DMS114 treated with DMSO at 0.1 percent for 48 hours (cell line): Measurements from ENCODE around the gene BLID.

Source experiments
- DNase-seq: peaks from one replicate; lab custom pipeline; 2025; ENCODE audit not compliant: unreplicated experiment; lab: John Stamatoyannopoulos, UW

Gene BLID

DNA sequence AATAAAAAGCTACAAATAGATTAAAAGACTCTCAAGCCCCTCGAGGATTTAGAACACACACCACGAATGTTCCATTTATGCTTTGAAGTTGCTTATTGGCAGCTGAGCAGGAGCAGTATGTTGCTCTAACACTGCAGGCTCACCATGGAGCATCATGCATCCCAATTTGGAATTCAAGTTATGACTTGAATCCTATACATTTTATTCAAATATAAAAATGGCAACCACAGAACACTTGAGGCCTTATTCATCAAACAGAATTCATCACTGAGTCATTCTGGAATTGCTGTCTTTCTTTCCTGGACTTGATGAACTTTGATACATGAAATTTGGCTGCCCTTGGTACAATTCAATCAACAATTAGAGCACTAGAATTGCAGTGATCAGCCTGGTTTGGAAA, 24.5 kb upstream of the BLID start:
- no peak for DNase-seq

- DNase-seq = no peak
These were observed 23.5 kb upstream of the BLID start for GRCh38 chr11:122139595-122139866.

GRCh38 chr11:122138744-122139594, 23.0 kb upstream of the BLID start:
- no peak for DNase-seq

DNA sequence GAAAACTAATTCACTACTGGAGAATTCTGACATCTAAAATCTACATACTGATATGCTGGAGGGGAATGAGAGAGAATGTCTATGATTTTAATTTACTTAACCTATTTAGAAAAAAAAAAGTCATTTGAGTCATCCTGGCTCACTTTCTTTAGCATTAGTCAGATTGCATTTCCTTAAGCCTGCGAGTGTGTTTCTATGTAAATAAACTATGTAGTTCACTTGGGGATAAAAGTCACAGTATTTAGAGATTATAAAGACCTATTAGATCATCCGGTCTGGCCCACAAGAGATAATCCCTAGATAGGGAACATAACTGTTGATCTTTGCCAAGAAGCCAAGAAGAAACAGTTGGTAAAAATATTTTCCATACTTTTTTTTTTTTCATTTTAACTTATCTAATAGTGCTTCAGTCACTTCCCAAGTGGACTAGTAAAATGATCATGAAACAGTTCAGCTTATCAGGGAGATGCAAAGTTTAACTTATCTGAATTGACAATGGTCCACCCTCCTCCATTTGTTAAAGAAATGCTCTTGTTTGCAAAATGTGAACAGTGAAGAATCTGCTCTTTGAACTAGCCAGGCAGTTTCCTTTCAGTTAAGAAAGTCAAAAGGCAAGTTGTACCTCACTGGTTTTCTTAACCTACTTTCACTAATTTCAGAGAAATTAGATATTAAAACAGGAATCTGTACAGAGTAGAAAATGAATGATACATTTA, 21.2 kb upstream of the BLID start:
- no peak for DNase-seq

DNA sequence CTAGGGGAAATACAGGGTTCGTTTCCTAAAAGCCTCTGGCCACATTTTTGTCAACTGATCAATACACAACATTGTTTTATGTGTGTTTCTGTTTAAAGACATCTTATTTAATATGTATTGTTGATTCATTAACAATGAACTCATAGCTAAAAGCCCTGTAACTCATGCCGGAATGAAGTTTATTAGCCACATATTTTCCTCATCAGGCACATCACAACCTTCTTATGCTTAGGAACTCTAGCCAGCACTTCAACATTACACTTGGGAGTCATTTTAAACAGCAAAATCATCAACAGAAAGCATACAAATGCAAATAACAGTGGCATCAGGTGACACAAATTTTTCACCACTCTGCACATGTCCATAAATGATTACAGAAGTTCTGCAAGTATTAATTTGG, 15.1 kb upstream of the BLID start:
- DNase-seq = no peak

DNA sequence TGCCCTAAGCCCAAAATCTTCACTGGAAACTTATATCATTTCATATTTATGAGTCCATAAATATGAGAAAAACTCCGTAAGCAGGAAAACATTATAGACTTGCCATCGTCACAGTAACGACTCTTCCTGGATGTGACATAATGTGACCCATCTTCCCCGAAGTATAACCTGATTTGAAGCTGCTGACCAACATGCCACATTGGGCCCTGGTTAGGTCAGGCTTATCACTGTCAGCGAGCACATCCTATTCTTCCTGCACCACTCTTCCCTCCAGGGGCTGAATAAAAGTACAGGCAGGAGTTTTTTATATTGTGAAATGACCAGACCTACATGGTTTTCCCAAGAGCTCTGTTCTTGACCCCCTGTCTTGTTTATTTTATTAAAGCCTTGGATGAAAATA, 12.1 kb upstream of the BLID start:
- no peak for DNase-seq

GRCh38 chr11:122127020-122127419, 11.0 kb upstream of the BLID start:
- no peak for DNase-seq

GRCh38 chr11:122126024-122126688, 10.1 kb upstream of the BLID start:
- DNase-seq = no peak

GRCh38 chr11:122123263-122123929, 7.4 kb upstream of the BLID start:
- DNase-seq = no peak

DNA sequence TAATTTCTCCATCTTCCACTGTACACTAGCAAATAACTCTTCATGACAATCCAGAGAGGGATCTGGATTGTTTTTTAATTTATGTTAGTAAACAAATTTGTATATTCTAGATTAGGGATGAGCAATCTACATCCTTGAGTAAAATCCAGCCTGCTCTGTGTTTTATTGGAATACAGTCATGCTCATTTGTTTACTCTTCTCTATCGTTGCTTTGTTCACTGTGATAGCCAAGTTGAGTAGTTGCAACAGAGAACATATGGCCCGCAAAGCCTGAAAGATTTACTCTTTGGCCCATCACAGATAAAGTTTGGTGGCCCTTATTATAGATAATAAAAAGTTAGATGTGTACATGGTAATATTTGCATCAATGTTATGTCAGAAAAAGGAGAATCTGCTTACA, 6.2 kb upstream of the BLID start:
- DNase-seq = no peak

GRCh38 chr11:122120096-122120495, 4.1 kb upstream of the BLID start:
- DNase-seq = no peak

DNA sequence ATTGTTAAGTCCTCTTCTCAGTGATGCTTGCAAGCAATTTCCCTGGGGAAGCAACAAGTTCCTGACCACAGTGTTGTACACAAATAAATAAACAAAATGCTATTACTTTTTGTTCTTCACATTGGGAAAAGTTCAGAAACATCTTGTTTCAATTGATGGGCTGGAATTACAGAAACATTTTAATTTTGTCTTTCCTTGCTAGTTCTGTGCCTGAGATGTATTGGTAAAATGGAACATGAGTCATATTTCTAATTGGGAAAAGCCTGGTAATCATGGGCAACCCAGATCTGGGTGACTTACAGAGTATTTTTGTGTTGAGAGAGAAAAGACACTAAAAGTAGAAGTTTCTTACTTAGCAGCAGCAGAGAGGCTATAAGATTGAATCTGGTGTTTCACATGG, 576 bp upstream of the BLID start:
- no peak for DNase-seq

GRCh38 chr11:122114976-122115375, 1.0 kb downstream of the BLID start:
- DNase-seq = no peak

DNA sequence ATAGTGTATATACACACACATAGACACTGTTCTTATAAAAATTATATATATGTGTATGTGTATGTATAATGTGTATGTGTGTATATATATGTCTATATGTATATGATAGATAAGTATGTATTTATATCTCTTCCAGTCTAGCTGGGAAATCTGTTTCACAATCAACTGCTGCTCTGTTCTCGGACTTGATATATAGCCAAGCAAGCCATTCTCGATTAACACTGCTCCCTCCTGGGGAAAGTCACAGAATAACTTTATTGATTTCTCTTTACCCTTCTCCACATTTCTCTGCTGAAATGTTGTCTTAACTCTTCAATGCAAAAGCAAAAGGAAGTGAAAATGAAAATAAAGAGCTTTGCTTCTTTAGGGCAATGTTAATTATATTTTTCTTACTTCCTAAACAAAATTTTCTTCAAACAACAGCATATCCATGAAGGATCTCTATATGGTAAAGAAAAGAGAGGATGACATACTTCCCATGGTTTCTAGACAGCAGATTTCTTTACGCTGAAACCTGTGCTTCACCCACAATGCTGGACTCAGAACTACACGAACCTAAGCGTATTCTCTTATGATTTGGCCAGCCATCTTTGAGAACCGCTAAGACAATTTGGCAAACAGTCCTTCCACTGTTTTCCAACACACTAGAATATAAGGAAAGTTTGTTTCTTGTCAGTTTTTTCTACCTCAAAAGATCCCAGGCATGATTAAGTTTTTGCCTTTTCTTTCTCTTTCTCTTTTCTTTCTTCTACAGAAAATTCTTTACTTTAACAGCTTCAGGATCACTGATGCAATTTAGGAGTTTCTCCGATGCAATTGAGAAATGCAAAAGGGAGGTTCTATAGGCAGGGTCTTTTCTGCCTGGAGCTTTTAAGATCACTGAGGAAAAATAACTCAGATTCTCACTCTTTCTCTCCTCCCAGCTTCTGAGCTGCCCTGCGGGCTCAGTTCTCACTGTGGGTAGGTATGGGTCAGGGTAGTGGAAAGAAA, 1.9 kb downstream of the BLID start:
- no peak for DNase-seq

DNA sequence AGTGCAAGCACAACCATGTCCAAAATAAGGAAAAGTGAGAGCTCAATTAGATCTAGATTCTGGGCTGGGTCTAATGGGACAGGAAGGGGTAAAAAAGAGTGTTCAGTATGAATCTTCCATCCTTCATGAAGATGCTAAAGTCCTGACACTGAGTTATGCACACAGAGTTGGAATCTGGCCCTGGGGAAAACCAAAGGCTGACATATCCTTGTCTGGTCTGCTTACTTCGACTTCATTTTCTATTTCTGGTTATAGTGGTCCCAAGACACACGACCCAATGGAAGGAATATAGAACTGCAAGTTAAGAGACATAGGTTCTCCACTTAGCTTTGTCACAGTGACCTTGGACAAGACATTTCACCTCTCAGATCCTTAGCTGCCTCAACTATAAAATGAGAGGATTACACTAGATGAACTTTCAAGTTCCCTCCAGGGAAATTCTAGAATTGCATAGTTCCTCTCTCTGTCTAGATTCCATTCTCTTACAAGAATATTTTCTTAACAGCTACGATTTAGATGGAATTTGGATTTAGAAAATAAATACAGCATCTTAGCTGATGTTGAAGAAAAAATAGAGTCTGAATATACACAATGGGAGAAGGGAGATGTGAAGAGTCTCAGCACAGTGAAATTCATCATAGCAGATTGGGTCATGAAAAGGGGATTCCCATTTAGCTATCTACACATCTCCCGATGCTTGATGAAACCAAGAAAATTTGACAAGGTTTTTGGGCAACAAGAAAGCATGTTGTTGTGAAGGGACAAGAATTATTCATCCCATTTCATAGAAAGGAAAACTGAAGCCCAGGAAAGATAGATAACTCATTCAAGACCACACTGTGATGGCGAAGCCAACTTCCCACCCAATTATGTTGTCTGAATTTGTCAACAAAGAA, 3.3 kb downstream of the BLID start:
- no peak for DNase-seq

DNA sequence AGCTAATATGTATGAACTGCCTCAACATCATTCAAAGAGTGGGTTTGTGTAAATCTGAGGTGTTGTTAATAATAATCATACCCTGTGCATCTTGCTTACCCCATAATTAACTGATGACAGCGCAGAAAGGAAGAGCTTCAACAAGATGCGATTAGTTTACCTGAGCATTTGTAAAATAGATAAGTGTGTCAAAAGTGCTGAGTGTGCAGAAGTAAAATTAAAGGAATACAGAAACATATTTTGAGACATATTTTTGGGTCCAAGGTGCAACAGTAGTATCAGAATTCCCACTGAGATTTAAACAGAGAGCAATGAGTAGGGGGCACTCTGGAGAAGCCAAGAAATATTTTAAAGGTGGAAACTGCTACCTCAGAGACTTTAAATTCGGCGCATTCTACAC, 6.1 kb downstream of the BLID start:
- DNase-seq = no peak

GRCh38 chr11:122108828-122109227, 7.2 kb downstream of the BLID start:
- no peak for DNase-seq

- no peak for DNase-seq
These were observed 7.7 kb downstream of the BLID start for GRCh38 chr11:122108192-122108799.

DNA sequence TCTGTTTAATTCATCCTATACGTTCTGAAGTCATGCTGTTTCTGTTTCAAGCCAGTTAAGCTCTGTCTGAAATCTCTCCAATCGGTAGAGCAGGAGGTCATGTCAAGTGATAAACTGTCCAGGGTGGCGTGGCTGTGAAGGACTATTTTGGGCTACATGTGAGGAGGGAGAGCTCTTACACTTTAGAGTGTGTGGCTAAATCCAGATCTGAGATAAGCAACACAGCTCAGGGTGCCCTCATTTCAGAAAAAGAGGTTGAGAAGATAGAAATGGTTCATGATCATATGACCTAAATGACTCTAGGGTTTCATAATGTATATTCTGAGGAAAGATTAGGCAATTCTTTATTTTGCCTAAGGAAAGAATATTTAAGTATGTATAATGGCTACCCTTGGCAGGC, 8.4 kb downstream of the BLID start:
- no peak for DNase-seq
